Activated CD4-positive, alpha-beta T cell treated with anti-CD3 and anti-CD28 coated beads, Interleukin-2, amount 50 U/mL, for 4 hours (primary cell): ENCODE measurements around the gene ITGAE.
"Not testable (repeated sequence)": the region's sequence is repeated elsewhere in the genome, so short reads cannot be mapped to it uniquely, and the experiment has no call there.

Experiments used
- DNase-seq, 2 experiments: peaks; one replicate each; pipeline ENCODE4 v3.0.0-alpha.2; 2020

The ITGAE gene

DNA sequence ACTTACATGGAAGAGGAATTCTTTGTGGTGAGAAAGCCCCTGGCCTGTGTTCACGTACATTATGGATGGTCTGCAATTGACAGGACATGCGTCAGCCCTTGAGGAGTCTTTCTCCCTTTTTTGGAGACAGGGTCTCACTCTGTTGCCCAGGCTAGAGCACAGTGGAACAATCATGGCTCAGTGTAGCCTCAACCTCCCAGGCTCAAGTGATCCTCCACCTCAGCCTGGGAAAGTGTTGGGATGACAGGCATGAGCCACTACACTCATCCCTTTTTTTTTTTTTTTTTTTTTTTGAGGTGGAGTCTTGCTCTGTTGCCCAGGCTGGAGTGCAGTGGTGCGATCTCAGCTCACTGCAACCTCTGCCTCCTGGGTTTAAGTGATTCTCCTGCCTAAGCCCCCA, 72.9 kb downstream of the ITGAE start:
- not testable (repeated sequence) for DNase-seq

DNA sequence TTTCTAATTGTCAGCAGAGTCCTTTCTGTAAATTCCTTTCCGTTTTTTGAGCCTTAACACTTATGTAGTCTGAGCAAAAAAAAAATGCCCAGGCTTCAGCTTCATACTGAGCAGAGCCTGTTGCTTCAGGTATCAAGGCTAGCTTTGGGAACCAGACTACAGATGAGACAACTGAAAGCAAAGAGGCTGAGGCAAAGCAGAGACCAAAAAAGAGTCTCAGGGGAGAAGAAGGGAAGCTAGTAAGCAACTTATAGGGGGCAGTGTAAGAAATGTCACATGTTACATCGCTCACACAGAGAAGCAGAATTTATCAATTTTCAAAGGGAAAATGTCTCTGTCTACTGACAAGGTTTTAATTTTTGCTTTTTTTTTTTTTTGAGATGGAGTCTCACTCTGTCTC, 73.9 kb downstream of the ITGAE start:
- no peak for DNase-seq

DNA sequence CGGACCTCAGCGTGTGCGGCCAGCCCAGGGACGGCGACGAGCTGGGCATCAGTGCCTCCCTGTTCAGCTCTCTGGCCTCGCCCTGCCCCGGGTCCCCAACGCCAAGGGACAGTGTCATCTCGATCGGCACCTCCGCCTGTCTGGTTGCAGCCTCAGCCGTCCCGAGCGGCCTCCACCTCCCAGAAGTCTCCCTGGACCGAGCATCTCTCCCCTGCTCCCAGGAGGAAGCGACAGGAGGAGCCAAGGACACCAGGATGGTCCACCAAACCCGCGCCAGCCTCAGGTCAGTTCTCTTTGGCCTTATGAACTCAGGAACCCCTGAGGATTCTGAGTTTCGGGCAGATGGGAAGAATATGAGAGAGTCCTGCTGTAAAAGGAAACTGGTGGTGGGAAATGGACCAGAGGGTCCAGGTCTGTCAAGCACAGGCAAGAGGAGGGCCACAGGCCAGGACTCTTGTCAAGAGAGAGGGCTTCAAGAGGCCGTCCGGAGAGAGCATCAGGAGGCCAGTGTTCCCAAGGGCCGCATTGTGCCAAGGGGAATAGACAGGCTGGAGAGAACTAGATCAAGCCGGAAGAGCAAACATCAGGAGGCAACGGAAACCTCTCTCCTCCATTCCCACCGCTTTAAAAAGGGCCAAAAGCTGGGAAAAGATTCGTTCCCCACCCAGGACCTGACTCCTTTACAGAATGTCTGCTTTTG, 76.5 kb downstream of the ITGAE start:
- DNase-seq: no peak

DNA sequence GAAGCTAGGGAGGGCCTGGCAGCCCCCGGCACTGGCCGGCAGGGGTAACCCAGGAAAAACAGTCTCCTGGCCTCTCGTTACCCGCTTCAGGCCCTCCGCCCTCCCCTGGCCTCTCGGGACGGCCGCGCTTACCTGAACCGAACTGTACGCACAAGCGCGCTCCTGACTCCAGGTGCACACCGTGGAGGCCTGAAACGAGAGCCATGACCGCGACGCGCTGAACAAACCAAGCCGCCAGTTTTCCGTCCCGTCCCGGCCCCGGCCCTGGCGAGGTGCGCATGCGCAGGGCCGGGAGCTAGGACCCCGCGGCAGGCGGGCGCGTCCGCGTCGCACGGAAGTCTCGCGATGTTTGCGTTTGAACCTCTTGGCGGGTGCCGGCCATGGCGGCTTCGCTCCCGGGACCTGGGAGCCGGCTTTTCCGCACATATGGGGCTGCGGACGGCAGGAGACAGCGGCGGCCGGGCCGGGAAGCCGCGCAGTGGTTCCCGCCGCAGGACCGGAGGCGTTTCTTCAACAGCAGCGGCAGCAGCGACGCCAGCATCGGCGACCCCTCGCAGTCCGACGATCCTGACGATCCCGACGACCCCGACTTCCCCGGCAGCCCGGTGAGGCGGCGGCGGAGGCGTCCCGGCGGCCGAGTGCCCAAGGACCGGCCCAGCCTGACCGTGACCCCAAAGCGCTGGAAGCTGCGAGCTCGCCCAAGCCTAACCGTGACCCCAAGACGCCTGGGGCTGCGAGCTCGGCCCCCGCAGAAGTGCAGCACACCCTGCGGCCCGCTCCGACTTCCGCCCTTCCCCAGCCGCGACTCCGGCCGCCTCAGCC, 77.2 kb downstream of the ITGAE start, which contains the start of gene HASPIN:
Gene HASPIN, plus strand, starts transcription at position 348 of the 822 bp plus-strand sequence. Its CDS starts 33 bp downstream, at position 381.
- peak; percentile 86 to 88 for DNase-seq

DNA sequence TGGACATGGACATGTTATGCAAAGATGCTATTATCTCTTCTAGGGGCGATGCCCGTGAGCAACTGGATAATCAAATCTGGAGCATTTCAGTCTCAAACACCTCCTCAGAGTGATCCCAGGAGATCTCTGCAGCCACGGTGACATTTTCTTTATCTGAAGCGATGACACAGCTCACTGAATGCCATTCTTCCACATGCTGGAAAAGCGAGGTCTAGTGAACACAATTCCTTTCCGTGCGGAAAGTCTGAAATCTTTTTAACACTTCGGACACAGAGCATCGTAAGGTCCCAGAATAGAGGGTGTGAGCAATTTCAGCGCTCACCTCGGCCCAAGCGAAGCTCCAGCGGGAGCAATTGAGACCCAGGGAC, 77.8 kb downstream of the ITGAE start:
- DNase-seq: no peak

DNA sequence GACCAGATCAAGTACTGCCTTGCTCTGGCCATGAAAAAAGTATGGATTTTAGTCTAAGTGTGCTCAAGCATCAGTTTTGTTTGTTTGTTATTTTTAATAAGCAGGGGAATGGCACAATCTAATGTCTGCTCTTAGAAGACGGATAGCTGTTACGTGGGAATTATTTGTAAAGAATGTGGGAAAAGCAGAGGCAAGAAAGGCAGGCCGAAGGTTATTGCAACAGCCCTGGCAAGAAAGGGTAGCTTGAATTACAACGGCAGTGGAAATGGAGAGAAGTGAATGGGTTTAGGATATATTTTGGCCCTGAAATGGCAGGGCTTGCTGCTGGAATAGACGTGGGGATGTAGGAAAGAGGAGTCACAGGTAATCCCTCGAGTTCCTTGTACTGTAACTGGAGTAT, 78.3 kb downstream of the ITGAE start:
- no peak for DNase-seq

DNA sequence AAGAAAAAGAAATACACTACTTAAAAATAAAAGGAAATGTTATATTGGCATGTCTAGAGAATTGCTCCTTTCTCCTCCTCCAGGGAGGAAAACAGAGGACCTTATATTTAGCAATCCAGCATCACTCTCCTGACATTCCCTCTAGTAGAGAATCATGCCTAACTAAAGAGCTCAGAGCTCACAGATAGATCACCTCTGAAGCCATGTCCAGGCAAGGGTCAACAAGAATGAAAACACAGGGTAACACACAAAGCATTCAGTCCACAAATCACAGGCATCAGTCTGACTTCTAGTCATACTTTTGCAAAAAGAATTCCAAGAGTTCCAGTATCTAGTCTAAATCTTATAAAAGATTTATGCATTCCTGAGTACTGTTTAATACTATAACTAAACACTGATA, 81.7 kb downstream of the ITGAE start:
- DNase-seq: no peak

DNA sequence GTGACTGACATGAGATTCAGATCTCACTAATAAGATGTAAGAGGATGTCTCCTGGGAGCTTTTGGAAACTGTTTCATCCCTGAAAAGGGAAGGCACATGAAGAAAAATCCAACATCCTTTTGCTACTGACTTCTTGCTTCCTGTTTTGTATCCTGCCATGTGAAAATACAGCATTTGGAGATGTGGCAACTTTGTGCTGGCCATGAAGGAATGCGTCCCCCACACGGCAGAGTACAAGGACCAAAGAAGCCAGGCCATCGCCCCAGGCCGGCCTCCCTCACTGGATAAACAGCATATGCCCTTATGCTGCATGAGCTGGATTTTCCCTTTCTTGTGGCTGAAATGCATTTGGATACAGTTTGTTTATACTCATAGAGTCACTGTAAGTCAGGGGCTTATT, 82.8 kb downstream of the ITGAE start:
- no peak for DNase-seq

DNA sequence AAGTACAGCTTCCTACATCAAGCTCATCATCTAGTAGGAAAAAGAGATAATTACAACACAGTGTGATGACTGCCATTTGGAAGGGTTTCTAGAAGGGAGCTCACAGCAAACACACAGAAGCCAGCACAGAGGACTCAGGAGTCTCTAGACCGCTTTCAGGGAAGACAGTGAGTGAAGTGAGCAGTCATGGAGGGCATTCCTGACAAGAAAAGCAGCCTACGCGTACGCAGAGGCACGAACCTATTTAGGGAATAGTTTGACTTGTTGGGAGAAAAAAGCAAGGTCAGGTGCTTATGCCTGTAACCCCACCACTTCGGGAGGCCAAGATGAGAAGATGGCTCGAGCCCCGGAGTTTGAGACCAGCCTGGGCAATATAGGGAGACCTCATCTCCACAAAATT, 85.7 kb downstream of the ITGAE start:
- no peak for DNase-seq

DNA sequence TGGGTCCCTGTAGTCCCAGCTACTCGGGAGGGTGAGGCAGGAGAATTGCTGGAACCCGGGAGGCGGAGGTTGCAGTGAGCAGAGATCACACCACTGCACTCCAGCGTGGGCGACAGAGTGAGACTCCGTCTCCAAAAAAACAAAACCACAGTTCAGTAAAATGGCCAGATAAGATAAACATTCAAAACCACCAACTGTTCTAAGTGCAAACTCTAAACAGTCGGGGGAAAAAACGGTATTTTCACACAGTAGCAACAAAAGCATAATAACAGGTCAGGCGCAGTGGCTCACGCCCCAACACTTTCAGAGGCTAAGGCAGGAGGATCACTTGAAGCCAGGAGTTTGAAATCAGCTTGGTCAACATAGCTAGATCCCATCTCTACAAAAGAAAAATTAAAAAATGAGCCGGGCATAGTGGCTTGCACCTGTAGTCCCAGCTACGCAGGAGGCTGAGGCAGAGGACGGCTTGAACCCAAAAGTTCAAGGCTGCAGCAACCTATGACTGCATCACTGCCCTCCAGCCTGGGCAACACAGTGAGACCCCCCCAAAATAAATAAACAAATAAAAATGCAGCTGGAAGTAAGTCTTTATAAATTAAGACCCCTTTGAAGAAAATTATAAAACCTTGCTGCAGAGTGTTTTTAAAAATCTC, 88.1 kb downstream of the ITGAE start:
- no peak for DNase-seq

DNA sequence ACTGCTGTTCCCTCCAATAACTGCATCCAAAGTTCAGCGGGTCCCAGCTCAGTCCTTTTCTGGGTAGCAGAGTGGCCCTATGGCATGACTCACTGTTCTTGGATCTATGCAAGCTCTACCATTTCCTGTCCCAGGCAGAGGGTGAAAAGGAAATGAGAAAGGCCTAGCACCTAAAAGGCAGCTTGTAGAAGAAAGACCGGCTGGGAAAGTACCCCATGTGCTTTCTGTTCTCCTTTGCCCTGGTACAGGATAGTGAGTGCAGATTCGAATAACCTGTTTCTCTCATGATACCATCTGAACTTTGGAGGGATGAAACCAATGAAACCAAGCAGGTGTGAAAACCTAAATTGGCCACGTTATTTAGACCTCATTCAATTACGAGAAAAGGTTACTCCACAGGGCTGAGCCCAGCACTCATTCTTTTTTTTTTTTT, 90.0 kb downstream of the ITGAE start:
- peak; percentile 58 to 61 for DNase-seq

DNA sequence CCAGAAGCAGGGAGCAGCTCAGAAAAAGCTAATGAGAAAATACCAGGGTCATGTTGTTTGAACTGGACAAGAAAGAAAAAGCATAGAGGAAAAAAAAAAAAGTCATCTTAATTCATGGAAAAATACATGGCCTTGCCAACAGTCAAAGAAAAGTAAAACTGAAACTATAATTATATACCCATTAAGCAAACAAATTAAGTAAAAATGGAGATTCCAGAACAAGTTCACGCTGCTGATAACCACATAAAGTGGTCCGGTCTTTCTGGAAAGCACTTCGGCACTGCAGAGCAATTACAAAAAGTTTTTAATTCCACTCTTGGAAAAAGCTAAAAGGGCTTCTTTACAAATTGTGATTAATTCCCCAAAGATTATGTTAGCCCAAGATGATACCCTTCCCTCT, 92.6 kb downstream of the ITGAE start:
- DNase-seq: no peak

DNA sequence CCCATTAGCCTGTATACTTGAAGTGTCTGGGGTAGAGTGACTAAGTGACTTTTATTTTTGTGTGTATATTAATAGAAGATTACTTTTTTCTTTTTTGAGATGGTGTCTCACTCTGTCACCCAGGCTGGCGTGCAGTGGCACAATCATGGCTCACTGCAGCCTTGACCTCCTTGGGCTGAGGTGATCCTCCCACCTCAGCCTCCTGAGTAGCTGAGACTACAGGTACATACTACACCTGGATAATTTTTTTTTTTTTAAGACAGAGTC, 95.3 kb downstream of the ITGAE start:
- DNase-seq: not testable (repeated sequence)

DNA sequence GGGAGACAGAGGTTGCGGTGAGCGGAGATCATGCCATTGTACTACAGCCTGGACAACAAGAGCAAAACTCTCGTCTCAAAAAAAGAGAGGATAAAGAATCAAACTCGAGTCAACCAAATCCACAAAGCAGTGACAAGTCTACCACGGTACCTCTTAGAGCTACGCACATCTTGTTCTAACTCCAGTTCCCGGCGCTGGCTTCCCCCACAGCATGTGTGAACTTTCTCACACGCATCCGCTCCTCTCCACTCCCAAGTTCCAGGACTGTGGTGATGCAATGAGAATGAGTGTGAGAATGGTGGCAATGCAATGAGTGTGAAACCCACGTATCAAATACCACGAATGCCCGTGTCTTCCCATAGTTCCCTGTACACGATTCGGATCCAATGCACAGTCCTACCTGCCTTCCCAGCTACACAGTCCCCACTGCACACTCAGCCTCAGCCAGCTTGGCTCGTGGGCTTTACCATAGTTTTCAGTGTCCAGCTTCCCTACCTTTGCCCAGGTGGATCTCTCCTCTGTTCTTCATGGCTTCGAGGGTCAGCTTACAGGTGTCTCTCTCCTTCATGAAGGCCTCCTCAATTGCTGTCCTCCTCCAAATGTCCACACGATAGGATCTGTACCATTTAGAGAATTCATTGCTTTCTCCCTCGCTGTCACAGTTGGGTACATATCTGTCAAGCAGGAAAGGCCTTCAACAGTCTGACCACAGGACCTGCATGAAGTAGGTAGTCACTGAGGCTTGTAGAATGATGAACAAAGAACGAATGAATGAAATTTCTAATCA, 95.9 kb downstream of the ITGAE start:
- DNase-seq: no peak

DNA sequence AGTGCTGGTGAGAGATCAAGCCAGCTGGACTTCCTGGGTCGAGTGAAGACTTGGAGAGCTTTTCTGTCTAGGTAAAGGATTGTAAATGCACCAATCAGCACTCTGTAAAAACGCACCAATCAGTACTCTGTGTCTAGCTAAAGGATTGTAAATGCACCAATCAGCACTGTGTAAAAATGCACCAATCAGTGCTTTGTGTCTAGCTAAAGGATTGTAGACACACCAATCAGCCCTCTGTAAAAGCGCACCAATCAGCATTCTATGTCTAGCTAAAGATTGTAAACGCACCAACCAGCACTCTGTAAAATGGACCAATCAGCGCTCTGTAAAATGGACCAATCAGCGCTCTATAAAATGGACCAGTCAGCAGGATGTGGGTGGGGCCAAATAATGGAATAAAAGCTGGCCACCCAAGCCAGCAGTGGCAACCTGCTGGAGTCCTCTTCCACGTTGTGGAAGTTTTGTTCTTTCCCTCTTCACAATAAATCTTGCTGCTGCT, 98.9 kb downstream of the ITGAE start:
- not testable (repeated sequence) for DNase-seq

DNA sequence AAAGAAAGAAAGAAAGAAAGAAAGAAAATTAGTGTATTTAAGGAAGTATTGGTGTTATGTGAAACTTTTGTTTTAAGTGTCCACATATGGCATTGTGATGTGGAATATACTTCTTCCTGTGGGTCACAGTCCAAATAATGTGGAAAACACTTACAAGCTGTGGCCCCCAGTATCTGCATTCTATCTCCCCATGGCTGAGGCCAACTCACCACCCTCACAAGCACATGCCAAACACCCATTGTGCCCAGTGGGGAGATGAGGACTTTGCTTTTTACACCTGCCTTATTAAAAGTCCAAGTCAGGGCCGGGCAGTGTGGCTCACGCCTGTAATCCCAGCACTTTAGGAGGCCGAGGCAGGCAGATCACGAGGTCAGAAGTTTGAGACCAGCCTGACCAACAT, 101.0 kb downstream of the ITGAE start:
- no peak for DNase-seq

DNA sequence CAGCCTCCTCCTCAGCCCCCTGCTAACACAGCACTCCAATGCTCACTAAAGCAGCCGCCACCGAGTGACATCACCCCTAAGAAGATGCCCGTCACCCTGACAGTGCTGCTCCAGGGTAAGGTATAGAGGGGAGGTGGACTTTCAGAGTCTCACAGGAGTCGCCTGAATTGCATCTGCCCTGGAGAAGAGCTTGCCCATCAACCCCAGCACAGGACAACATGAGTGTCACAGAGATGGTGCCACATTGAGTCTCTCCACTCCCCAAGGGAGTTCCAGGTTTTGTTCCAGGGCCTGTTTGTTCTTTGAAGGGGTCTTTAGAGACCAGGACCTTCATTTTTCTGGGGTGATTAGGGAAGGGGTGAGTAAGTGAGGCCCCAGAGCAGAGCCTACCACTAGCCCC, 102.8 kb downstream of the ITGAE start:
- DNase-seq: no peak

DNA sequence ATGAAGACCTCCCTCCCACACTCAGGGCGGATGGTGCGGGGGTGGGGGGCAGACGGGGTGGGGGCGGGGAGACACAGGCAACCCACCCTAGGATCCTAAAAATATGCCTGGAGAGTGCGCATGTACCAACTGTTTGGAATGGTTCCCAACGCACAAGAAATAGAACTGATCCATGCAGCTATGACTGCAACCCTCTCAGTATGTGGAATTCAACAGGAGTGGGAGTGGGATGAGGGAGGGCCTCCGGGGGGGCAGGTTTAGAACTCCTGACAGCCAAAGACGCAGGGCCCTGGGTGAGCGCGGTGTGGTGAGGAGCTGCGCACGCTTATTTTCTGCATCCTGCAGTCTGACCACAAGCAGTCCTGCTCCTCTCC, 103.9 kb downstream of the ITGAE start:
- no peak for DNase-seq

DNA sequence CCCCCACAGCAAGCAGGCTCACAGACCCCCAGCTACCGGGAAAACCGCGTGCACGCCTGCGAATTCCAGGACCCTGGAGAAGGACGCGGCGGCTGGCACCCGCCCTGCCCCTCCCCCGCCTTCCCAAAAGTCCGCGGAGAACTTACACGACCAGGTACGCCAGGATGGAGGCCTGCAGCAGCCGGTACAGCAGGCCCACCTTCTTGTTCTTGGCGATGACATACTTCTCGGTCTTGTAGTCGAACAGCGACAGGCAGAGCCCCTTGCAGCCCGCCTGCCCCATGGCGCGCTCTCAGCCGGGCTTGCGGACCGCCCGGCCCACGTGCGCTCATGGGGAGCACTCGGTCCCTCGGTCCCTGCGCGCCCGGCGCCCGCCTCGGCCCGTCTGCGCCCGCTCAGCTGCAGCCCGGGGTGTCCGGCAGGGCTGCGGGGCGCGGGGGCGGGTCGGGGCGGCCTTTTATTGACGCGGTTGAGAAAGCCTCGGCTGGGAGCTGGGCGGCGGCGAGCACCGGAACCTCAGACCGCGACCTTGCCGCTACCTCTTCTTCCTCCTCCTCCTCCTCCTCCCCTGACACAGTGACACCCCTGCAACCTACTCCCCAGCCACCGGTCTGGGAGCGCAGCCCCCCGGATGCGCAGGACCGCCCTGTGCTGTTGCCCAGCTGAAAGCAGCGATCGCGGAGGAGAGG, 105.1 kb downstream of the ITGAE start, which contains the start of gene P2RX5:
Gene P2RX5, minus strand, starts transcription at position 433 of the 689 bp plus-strand sequence. Its CDS starts 150 bp downstream, at position 283.
- DNase-seq: peak in 1 of 2 experiments; percentile 12

DNA sequence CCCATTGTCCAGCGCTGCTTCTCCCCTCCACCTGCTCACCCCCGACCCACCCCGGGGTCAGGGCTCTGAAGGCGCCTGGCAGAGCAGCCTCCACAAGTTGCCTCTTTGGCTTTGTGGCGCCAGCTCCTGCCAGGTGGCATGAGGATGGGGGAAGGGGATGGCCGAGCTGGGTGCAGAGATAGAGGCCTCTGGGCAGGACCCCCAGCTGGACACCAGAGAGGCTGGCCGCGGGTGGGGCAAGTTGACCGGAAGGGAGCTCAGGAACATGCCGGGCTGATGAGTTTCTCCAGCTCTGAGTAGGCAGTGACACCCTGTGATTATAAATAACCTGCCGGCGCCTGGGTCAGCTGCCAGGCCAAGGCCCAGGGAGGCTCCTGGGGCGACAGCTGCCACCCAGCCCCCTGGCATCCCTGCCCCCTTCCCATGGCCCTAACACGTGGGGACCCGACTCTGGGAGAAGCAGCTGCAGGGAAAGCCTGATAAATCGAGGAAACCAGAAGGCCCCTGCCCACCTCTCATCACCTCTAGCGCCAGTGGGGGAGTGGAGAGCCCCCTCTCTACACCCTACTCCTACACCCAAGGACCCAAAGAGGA, 105.8 kb downstream of the ITGAE start:
- DNase-seq: no peak

DNA sequence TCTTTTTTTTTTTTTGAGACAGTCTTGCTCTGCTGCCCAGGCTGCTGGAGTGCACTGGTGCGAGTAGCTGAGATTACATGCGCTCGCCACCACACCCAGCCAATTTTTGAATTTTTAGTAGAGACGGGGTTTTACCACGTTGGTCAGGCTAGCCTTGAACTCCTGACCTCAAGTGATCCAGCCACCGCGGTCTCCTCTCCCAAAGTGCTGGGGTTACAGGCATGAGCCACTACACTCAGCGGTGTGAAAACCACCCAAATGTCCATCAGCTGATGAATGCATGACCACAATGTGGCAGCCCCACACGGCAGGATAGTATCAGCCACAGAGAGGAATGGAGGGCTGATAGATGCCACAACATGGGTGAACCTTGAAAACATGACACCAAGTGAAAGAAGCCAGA, 107.2 kb downstream of the ITGAE start:
- no peak for DNase-seq

DNA sequence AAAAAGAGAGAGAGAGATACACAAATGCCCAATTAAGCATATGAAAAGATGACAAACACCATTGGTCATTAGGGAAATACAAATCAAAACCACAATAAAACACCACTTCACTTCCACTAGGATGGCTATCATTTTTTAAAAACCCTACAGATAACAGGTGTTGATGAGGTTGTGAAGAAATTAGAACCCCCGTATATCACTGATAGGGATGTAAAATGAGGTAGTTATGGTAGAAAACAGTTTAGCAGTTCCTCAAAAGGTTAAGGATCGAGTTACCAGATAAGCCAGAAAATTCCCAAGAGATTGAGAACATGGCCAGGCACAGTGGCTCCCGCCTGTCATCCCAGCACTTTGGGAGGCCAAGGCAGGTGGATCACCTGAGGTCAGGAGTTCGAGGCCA, 107.8 kb downstream of the ITGAE start:
- DNase-seq: no peak
